HepG2 (cell line): Measurements from ENCODE around the gene NELFB. TPM values are rescaled to one million over a fixed set of nuclear protein-coding genes. Genes with fewer than 3 reads are reported as not detected.
A peak's percentile ranks its signal among the peaks of the same experiment; 100 is the strongest.

Source experiments
- BRD4 ChIP-seq: sonication (generic); formaldehyde crosslinking; IDR thresholded peaks from 2 replicates; pipeline ENCODE4 v1.4.0; 2020; ENCODE audit warnings: missing genetic modification reagents
- CC2D1A ChIP-seq: sonication (generic); formaldehyde crosslinking; IDR thresholded peaks from 2 replicates; pipeline ENCODE4 v1.8.1; 2023; ENCODE audit warnings: mild to moderate bottlenecking, missing genetic modification reagents
- FOXA3 ChIP-seq: IDR thresholded peaks from 2 replicates; pipeline ENCODE4 v1.6.1; 2016; ENCODE audit warnings: missing genetic modification reagents, missing compliant biosample characterization
- HNRNPL ChIP-seq: fragments of 200-400 bp; formaldehyde crosslinking; IDR thresholded peaks from 2 replicates; pipeline ENCODE4 v1.6.1; 2017; ENCODE audit warnings: mild to moderate bottlenecking, low read depth, low read length
- IRF1 ChIP-seq: sonication (generic); formaldehyde crosslinking; IDR thresholded peaks from 2 replicates; pipeline ENCODE4 v1.4.0; 2020; ENCODE audit warnings: low read depth, mild to moderate bottlenecking, missing genetic modification reagents
- KLF6 ChIP-seq: IDR thresholded peaks from 2 replicates; pipeline ENCODE4 v1.8.0; 2016; ENCODE audit warnings: missing biosample characterization, missing genetic modification reagents
- NONO ChIP-seq, 2 experiments: fragments of 450-650 bp in 1 of 2; sonication (generic) in 1 of 2; formaldehyde crosslinking in 1 of 2; IDR thresholded peaks in 1 of 2; conservative IDR thresholded peaks in 1 of 2; 2 replicates each; pipeline versions ENCODE4 v1.6.1 to v1.8.0; 2017 to 2022; ENCODE audit warnings: mild to moderate bottlenecking in 1 of 2, missing genetic modification reagents in 1 of 2, moderate library complexity in 1 of 2
- RBFOX2 ChIP-seq: fragments of 200-400 bp; formaldehyde crosslinking; IDR thresholded peaks from 2 replicates; pipeline ENCODE4 v1.6.1; 2017; ENCODE audit warnings: low read depth, mild to moderate bottlenecking, low read length
- RXRA ChIP-seq: sonication (generic); formaldehyde crosslinking; IDR thresholded peaks from 2 replicates; pipeline ENCODE4 v1.5.1; 2020; ENCODE audit warnings: missing genetic modification reagents
- U2AF1 ChIP-seq: fragments of 200-400 bp; formaldehyde crosslinking; optimal IDR thresholded peaks from 2 replicates; pipeline ENCODE3; 2017; ENCODE audit warnings: mild to moderate bottlenecking, low read depth, low read length
- ZBTB33 ChIP-seq: sonication (generic); formaldehyde crosslinking; IDR thresholded peaks from 2 replicates; pipeline ENCODE4 v1.4.0; 2020; ENCODE audit warnings: missing genetic modification reagents
- ZFP62 ChIP-seq: sonication (generic); formaldehyde crosslinking; IDR thresholded peaks from 2 replicates; pipeline ENCODE4 v1.4.0; 2020; ENCODE audit warnings: missing genetic modification reagents
- ZNF629 ChIP-seq: sonication (generic); formaldehyde crosslinking; conservative IDR thresholded peaks from 2 replicates; pipeline ENCODE4 v1.5.0; 2020; ENCODE audit warnings: missing genetic modification reagents
- ZNF761 ChIP-seq: sonication (generic); formaldehyde crosslinking; conservative IDR thresholded peaks from 2 replicates; pipeline ENCODE4 v1.4.0; 2020; ENCODE audit warnings: mild to moderate bottlenecking, missing genetic modification reagents
- polyA plus RNA-seq, 8 experiments: library from polyadenylated mRNA; depleted of rRNA in 3 of 8; stranded (reverse) in 7 of 8; unstranded in 1 of 8; fragments of >200 nt; fragmentation: Illumina TruSeq in 4 of 8; extraction: Trizol in 4 of 8; gene quantifications; 2 replicates each; pipeline versions ENCODE4 v1.2.1 to v1.2.3, GENCODE V29; 2011 to 2016; ENCODE audit warnings: low read depth in 4 of 8, missing spikeins in 1 of 8, mixed read lengths in 1 of 8; ENCODE audit not compliant: insufficient read depth in 1 of 8
- total RNA-seq, 5 experiments: library from RNA; depleted of rRNA; stranded (reverse); fragments of >200 nt; fragmentation: Illumina TruSeq; extraction: Trizol; gene quantifications; 2 replicates each; pipeline ENCODE4 v1.2.3, GENCODE V29; 2016; ENCODE audit warnings: low read depth in 1 of 5
- TF ChIP-seq, protein P1 (sequence below): sonication (generic); formaldehyde crosslinking; IDR thresholded peaks from 2 replicates; pipeline ENCODE4 v1.5.1; 2020; ENCODE audit warnings: mild to moderate bottlenecking, missing genetic modification reagents, borderline replicate concordance
- TF ChIP-seq, protein P2 (sequence below): sonication (generic); formaldehyde crosslinking; conservative IDR thresholded peaks from 2 replicates; pipeline ENCODE4 v1.4.0; 2020; ENCODE audit warnings: mild to moderate bottlenecking, missing genetic modification reagents, moderate library complexity

The NELFB gene
- total and polyA plus RNA-seq, 2 of the 13 experiments (the other 11 are each of a cell fraction or from before 2014, with no cell fraction given) = 26.5 to 45.8 TPM

GRCh38 chr9:137242269-137243203 lies 12.6 kb upstream of the NELFB start (continued):
- TF ChIP-seq ZBTB33 (CRISPR knock-in tag) (peak; percentile 44; the same call in 1 of the 2 replicates), NONO (IDR thresholded peaks at IDR 0.05) (no peak), NONO (CRISPR knock-in tag; conservative IDR thresholded peaks at IDR 0.05) (0 out of 2 replicates have a peak, but pooled peaks have one; percentile 32), ZFP62 (no peak), KLF6 (CRISPR knock-in tag) (no peak), HNRNPL (0 out of 2 replicates have a peak, but pooled peaks have one; percentile 52), ZNF761 (CRISPR knock-in tag) (no peak), U2AF1 (no peak), CC2D1A (no peak), BRD4 (CRISPR knock-in tag) (0 out of 2 replicates have a peak, but pooled peaks have one; percentile 11), IRF1 (CRISPR knock-in tag) (no peak), FOXA3 (peak; percentile 3; the same call in 1 of the 2 replicates), RXRA (peak; percentile 8; the same call in 1 of the 2 replicates), RBFOX2 (peak; percentile 76), ZNF629 (CRISPR knock-in tag) (no peak)
- TF ChIP-seq, protein P1, sequence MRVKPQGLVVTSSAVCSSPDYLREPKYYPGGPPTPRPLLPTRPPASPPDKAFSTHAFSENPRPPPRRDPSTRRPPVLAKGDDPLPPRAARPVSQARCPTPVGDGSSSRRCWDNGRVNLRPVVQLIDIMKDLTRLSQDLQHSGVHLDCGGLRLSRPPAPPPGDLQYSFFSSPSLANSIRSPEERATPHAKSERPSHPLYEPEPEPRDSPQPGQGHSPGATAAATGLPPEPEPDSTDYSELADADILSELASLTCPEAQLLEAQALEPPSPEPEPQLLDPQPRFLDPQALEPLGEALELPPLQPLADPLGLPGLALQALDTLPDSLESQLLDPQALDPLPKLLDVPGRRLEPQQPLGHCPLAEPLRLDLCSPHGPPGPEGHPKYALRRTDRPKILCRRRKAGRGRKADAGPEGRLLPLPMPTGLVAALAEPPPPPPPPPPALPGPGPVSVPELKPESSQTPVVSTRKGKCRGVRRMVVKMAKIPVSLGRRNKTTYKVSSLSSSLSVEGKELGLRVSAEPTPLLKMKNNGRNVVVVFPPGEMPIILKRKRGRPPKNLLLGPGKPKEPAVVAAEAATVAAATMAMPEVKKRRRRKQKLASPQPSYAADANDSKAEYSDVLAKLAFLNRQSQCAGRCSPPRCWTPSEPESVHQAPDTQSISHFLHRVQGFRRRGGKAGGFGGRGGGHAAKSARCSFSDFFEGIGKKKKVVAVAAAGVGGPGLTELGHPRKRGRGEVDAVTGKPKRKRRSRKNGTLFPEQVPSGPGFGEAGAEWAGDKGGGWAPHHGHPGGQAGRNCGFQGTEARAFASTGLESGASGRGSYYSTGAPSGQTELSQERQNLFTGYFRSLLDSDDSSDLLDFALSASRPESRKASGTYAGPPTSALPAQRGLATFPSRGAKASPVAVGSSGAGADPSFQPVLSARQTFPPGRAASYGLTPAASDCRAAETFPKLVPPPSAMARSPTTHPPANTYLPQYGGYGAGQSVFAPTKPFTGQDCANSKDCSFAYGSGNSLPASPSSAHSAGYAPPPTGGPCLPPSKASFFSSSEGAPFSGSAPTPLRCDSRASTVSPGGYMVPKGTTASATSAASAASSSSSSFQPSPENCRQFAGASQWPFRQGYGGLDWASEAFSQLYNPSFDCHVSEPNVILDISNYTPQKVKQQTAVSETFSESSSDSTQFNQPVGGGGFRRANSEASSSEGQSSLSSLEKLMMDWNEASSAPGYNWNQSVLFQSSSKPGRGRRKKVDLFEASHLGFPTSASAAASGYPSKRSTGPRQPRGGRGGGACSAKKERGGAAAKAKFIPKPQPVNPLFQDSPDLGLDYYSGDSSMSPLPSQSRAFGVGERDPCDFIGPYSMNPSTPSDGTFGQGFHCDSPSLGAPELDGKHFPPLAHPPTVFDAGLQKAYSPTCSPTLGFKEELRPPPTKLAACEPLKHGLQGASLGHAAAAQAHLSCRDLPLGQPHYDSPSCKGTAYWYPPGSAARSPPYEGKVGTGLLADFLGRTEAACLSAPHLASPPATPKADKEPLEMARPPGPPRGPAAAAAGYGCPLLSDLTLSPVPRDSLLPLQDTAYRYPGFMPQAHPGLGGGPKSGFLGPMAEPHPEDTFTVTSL = no peak
- TF ChIP-seq, protein P2, sequence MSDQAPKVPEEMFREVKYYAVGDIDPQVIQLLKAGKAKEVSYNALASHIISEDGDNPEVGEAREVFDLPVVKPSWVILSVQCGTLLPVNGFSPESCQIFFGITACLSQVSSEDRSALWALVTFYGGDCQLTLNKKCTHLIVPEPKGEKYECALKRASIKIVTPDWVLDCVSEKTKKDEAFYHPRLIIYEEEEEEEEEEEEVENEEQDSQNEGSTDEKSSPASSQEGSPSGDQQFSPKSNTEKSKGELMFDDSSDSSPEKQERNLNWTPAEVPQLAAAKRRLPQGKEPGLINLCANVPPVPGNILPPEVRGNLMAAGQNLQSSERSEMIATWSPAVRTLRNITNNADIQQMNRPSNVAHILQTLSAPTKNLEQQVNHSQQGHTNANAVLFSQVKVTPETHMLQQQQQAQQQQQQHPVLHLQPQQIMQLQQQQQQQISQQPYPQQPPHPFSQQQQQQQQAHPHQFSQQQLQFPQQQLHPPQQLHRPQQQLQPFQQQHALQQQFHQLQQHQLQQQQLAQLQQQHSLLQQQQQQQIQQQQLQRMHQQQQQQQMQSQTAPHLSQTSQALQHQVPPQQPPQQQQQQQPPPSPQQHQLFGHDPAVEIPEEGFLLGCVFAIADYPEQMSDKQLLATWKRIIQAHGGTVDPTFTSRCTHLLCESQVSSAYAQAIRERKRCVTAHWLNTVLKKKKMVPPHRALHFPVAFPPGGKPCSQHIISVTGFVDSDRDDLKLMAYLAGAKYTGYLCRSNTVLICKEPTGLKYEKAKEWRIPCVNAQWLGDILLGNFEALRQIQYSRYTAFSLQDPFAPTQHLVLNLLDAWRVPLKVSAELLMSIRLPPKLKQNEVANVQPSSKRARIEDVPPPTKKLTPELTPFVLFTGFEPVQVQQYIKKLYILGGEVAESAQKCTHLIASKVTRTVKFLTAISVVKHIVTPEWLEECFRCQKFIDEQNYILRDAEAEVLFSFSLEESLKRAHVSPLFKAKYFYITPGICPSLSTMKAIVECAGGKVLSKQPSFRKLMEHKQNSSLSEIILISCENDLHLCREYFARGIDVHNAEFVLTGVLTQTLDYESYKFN (CRISPR knock-in tag) = peak; percentile 30; the same call in 1 of the 2 replicates
